Inflammatory macrophage (primary cell): ENCODE results near the gene BICDL1.

ENCODE experiments used
- DNase-seq, 2 donors: peaks; one replicate each; pipeline ENCODE4 v3.0.0-alpha.2; 2020 to 2022

Gene BICDL1

DNA sequence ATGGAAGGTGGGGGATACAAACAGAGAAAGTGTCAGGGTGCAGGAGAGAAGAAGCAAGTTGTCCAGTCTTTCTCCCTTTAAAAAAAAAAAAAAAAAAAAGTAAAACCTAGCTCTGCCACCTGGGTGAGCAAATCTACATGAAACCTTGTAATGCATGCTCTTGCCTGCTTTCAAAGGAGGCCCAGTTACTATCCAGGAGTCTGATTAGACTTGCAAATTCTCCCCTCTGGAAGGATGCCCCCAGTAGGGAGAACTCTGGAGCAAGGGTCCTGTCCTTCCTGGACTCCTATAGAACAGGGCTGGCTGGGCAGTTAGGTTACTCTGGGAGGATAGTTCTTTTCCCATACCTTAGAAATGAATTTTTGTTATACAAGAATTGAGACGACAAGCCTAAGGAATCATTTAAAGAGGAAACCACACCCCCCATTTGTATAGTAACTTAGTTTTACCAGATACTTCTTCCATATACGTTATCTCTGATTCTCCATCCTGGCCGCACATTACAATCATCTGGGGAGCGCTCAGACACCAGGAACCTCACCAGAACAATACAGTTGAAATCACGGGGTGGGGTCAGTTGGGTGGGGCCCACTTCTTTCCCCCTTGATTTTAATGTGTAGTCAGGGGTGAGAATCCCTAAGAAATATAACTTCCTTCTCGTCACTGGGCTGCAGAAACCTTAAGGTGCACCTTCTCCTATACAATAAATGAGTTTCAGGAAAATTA is 97.0 kb downstream of the BICDL1 start:
- no peak for DNase-seq

DNA sequence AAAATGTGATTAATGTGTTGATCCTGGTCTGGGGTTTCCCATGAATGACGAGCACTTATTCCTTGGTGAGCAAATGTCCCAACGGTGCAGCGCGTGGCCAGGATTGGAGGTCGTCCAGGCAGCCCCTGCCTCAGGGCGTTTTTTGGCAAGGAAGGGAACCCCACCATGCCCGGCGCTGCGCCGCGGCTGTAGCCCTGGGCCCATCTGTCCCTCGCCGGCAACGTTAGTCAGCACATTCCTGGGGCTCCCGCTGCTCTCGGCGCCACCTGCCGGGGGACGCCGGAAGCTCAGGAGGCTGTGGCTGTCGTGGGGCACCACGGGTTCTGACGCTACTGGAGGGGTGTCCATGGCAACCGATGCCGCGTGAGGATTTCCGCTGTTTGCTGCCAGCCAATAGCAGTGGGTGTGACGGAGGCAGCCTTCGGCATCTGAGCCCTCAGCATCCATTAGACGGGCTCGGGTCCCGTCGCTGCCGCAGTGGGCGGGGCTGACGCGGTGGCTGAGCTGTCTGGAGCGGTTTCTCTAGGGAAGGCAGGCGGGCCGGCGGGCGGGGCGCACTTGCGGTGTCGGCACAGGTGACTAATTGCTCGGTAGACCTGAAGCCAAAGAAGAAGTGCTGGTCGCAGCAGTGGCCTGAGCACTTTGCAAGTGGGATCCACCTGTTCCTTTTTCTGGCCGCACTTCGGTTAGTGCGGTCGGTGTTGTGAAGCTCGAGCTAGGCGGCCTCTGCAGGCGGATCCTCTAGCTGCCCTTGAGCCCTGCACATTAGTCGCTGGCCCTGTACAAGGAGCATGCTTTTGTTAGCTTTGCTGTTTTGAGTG is 98.0 kb downstream of the BICDL1 start:
- DNase-seq = peak; percentile 99

DNA sequence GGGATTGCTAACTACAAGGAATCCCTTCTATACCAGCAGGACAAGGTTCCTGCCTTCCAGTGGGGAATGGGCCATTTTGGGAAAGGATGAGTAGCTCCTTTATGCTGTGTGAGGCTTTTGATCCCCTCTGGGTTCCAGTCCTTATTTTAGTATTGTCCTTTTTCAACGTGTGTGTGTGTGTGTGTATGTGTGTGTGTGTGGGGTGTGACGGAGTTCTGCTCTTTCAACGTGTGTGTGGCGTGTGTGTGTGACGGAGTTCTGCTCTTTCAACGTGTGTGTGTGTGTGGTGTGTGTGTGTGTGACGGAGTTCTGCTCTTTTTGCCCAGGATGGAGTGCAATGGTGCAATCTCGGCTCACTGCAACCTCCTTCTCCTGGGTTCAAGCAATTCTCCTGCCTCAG is 100.1 kb downstream of the BICDL1 start:
- no peak for DNase-seq

DNA sequence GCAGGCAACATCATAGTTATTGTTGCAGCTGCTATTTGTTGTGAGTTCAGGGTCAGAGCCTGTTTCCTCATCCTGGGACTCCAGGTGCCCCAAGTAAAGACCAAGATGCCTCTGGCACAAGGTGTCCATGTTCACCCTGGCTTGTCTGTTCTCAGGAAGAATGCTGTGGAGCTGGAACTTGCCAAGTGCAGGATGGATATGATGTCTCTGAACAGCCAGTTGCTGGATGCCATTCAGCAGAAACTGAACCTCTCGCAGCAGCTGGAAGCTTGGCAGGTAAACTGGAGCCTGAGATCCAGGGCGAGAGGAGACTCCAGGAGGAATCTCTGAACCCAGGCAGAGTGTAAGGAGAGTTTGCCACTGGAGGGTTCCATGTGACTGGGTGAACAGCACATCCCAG is 100.8 kb downstream of the BICDL1 start:
- DNase-seq = no peak

DNA sequence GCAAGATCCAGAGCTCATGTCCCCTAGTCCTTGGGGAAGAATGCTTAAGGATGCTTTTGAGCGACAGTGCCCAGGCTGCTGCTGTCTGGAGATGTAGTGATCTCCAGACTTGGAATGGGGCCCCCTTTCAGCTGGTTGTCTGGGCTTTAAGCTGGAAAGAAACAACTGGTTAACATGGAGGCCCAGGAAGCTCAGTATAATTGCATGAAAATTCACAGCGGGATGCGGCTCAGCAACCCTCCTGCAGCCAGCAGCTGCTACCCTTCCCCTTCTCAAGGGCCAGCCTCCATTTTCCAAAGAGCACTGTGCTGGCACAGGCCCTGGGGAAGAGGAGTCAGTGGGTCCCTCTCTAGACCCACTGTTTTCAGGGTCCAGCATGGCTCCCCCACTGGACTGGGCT is 101.2 kb downstream of the BICDL1 start:
- no peak for DNase-seq

DNA sequence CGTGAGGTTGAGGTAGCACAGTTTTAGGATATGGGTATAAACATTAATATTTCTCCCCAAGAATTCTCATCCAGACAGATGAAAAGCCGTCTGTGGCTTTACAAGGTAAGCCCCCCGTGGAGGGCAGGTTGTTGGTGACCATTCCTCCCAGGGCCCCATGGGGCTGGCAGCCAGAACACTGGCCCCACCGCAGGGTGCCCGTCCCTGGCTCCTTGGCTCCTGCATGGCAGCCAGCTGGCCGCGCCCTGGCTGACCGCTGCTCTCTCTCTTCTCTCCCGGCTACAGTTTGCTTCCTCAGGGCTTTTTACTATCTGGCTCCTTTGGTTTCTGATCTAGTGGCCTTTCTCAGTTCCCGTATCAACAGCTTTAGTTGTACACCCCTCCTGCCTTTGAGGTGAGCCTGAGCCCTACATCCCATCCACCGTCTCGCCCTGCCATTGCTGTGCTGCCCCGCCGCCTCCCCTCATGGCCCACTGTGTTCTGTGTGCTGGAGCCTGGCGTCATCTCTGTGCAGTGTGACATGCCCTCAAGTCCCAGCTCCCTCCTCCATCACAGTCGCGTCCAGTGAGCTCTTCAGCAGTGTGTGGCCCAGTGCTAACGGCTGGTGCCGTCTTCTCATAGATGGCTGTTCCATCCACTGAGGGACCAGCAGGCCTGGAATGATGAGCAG is 101.7 kb downstream of the BICDL1 start:
- DNase-seq = no peak

DNA sequence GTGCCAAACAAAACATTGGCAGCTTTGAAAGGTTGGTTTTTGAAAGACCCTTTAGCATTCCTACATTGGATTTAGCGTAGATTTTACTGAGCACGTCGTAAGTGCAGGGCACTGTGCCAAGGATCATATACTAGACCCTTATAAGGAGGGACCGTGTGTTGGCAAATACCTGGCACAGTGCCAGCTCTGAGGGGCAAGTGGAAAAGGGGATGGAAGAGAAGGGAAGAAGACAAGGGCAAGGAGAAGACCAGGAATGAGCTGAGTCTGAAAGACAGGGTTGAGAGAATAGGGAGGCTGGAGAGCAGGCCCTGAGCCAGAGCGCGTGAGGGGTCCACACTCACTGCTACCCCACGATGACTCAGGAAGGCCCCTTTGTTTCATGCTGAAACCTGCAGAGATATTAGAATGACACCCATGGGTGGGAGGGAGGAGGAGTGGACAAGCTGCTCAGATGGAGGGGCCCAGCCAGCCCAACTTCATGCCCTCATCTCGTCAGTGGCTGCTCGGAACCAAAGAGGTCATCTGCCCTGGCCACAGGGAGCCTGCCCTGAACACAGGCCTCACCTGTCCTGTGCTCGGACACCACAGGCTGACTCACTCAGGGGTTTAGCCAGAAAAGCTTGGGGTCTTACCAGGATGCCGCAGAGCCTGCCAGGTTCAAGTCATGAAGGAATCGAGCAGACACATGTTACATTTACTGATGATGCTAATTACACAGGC is 102.5 kb downstream of the BICDL1 start:
- no peak for DNase-seq

DNA sequence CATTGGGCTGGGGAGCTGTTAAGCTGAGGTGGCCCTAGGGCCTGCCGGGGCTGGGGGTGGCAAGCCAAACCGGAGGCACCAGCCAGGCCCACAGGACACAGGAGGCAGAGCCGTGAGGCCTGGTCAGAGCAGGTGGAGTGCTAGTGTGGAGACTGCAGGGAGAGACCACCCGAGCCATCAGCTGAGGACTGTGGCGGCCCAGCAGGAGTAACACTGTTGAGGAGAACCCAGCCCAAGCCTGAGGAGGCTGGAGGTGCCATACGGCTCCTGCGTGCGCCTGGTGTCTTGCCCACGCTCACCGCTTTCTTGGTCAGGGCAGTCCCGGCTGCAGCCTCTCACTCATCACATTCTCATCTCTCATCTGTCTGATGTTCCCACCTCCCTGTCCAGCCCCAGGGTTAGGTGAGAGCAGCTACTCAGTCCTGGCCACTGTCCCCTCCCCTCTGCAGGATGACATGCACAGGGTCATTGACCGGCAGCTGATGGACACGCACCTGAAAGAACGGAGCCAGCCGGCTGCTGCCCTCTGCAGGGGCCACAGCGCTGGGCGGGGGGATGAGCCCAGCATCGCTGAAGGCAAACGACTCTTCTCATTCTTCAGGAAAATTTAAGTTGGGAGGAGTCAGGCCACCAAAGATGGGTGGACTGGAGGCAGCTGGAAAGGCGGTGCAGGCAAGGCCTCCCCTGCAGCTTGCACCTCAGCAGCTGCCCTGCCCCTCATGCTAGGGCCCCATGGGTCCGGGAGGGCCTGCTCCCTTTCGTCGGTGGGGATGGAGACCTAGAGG is 103.7 kb downstream of the BICDL1 start:
- DNase-seq = no peak

DNA sequence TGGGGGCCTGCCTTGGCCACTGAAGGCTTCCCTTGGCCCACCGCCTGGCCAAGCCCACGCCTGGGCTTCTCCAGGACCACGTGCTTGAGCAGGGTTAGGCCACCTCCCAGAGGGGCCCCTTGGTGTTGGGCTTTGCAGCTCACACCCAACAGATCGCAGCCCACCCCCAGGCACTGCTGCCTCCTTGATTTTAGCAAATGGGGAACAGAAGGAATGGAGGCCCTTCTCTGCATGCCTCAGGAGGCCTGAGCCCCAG is 104.2 kb downstream of the BICDL1 start:
- DNase-seq = no peak

DNA sequence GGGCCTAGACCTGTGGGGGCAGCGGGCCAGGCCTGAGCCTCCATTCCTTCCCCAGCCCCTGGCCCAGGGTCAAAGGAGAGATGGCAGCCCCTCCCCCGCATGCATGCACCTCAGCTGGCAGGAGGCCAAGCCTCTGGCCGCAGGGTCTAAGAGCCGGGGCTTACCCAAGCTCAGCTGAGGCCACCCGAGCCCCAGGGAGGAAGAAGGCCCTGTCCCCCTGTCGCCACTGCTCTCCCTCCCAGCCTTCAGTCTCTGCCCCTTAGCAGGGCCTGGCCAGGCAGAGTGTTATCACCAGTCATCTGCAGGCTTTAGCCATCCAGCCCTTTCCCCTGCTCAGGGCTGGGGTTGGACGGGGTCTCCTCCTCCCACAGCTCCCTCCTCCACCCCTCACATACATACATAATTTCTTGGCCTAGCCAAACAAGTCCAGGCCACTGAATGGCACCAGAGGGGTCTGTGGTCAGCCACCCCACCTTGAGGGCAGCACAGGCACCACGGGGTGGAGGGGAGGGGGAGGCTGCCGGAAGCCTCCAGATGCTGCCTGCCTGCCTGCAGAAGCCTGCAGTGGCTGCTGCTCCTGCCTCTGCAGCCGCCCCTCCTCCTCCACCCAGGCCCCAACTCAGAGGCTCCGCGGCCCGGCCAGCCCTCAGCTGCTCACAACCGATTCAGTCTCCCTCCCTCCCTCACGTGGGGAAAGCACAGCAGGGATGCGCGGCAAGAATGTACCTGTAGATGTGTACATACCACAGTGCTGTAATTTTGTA is 104.7 kb downstream of the BICDL1 start:
- DNase-seq = no peak

DNA sequence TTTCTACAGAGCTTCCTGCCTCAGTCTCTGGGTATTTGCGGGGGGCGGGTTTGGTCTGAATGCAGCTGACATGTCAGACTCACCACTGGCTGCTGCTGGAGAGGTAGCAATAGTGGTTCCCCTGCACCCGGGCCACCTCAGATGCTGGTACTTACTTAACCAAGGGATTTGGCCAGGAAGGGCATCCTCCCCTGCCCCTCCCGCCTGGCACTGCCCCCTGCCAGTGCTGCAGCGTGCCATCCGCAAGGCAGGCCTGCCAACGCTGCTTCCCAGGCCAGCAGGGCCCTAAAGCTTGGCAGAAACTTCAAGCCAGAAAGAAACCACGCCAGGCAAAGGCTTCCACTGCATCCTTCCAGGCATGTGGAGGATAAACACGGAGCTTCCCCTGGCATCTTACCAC is 105.4 kb downstream of the BICDL1 start:
- DNase-seq = no peak

DNA sequence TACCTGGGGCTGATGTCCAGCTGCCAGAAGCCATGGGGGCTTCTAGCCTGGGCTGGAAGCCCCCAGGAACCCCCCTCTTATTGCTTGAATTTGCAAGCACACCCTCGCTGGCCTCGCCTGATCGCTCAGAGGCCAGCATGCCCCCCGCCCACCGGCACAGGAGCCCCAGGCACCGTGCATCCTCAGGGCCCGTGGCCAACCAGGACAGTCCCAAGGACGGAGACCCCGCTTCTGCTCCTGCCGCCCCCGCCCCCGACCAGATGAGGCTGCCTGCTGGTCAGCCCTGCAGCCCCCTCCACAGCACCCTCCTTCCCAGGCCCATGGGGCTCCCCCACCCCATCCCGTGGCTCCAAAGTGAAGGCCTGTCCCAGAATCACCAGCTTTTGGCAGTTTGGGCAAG is 106.3 kb downstream of the BICDL1 start:
- no peak for DNase-seq

DNA sequence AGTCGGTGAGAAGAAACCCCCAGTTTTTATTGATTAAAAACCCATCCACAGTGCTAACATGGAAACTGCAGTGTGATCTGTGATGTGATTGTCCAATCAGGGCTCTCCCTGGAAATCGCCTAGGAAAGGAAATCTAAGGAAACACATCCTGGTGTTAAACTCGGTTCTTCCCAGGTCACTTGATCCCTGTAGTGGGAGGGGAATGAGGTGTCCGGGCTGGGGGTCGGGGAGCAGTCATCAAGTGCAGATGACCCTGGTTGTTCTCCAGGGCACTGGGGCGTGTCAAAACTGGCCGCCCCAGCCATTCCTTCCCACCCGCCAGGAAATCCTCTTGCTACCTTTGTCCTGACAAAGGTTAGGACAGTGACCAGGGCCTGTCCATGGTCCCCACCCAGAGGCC is 106.7 kb downstream of the BICDL1 start:
- no peak for DNase-seq

DNA sequence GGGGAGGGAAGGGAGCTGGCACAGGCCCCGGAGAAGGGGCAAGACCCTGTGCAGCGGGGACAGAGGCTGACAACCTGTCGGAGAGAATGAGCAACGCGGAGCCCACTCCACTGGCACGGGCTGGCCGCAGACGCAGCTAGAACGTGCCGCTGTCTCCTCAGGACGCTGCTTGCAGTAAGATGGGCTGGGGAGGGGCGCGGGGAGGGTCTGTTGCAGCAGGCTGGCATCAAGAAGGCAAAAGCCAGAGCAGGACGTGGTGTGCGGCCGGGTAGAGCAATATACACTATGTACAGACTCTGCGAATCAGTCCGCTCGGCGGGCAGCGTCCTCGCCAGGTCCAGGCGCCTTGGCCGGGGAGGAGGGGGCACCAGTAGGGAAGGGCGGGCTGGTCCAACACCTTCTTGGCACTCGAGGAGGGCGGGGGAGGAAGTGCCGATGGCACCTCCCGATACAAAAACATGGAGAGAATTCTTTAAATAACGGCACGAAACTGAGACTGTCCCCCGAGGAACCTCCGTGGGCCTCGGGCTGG is 107.7 kb downstream of the BICDL1 start:
- DNase-seq = no peak

DNA sequence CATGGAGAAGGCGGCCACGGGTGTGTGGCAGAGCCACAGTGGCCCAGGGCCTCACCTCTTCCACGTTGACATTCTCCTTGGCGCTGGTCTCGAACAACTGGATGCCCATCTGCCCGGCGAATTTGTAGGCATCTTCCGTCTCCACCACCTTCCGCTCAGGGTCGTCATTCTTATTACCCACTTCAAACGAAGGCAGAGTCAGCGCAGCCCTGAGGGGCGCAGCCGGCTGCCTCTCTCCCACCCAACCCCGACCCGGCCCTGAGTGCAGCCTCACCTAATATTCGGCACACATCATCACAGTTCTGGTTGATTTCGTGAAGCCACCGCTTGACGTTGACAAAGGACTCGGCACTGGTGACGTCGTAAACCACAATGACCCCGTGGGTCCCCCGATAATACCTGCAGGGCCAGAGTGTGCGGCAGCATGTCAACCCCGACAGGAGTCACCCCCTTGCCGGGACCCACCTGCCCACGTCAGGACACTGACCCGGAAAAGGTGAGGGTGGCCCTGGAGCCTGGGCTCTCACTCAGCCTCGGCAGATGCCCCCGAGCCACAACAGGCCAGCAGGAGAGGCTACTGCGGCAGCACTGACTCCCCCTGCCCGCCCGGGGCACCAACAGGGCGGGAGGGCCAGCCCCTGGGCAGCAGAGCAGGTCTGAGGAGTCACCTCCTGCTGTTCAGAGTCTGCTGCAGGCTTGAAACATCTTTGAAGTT is 109.9 kb downstream of the BICDL1 start:
- DNase-seq = no peak

DNA sequence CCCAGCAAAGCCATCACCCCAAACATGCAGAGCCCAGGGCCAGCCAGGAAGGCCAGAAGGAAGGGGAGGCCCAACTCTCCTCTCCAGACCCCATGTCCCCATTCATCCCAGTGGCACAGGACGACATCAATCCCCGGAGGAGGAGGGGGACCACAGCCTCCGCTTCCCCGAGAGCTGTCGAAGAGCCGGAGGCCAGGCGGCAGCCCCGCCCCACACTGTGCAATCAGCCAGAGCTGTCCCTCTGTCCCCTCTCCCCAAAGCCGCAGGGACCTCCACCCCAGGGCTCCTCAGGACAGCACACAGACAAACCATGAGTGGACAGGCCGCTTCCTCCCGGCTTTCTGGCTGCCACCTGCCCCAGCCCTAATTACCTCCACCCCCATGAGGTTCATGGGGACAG is 110.7 kb downstream of the BICDL1 start:
- no peak for DNase-seq

DNA sequence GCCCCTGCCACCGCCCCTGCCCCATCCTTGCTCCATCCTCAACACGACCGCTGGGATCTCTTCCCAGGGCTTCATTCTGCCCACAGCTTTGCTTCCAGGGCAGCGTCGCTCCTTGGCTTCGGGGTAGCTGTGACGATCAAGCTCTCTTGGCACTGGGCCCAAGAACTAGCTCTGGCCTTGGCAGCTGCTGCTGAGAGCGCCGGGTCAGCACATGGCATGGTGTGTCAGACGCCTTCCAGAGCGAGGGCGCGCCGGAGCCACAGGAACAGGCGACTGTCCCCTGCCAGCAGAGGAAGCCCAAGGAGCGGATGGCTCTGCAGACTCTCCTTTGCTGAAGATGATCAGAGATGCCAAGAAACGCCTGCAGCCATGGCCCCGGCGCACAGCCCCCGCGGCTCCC is 111.6 kb downstream of the BICDL1 start:
- DNase-seq = no peak

DNA sequence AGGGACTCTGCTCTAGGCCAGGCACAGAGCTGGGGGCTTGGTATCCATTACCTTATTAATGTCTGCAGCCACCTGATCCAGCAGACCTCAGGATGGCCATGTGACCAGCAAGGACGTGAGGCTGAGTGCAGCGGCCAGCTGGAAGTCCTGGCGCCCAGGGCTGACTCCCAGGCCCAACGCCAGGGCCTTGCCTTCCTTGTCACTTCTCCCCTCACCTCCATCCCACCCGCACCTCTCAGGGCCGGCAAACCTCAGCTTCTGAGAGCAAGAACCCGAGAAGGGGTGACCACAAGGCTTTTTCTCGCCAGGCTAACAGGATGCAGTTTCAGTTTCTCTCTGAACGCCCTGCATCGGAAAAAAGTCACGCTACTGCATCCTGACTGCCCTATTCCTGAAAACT is 112.1 kb downstream of the BICDL1 start:
- DNase-seq = no peak

DNA sequence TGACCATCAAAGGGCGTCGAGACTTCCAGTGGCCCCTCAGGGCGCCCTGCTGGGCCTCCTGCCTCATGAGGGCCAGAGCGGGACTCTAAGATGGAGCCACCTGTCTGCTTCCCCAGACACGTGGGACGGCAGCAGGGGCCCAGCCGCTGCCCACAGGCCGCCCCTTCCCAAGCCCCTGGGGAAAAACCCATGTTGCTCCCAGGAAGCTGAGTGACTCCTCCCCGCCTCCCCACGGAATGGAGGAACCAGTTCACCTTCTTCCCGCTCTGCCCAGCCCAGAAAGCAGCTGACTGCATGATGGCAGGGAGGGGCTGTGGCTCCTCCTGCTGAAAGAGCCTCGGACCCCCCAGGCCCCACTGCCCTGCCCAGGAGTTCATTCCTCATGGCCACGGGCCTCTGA is 112.6 kb downstream of the BICDL1 start:
- DNase-seq = no peak

DNA sequence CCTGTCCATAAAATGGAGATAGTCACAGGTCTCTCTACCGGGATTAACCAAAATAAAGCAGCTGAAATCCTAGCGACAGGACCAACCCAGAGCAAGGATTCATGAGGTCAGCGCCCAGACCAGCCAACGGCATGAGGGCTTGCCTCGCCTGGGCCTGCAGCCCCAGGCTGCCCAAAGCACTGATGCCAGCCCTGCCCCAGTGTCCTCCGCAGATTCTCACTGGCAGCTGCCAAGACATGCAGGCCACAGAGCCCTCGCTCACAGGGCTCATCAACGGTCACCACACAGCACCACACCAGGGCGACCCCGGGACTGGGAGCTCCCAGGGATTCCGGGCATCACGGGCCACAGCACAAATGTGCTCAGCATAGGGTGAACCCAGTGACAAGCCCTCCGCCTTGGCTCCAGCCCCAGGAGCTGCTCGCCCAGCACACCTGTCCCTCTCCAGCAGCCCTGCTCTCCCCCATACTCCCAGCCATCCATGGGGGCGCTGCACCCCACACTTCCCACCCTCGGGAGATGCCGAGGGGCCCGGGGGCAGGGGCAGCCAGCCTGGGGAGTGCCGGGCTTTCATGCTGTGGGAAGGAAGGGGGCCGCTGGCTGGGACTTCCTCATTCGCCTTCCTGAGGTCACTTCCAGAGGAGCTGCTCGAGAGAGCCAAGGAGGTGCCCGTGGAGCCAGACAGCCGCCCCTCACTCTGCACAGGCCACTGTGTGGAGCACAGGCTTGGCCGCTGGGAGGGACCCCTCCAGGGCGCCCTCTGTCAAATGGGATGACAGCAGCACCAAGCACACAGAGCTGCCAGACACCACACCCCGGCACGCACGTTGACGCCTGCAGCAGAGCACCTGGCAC is 113.4 kb downstream of the BICDL1 start:
- peak in 1 of 2 donors; percentile 46 for DNase-seq
